Measurements from ENCODE around the gene ZNF516.
"Not testable (repeated sequence)": the region's sequence is repeated elsewhere in the genome, so short reads cannot be mapped to it uniquely, and the experiment has no call there.

ZNF516 gene

DNA sequence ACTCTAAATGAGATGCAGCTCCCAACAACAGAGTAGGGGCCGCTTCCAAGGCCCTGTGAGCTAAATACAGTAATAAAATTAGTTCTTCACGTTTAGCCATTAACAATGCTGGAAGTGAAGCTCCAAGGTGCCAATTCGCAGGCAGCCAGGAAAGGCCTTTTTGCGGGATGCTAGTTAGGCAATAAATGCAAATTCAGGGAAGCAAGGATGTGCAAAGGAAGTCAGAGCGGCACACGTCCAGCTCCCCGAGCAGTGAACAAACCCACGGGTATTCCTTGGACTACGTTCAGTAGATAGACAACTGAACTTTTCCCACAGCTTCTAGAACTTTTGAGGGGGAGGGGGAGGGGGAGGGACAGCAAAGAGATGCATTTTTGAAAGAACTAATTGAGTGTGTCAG lies 6.9 kb downstream of the ZNF516 start:
- DNase-seq, result no peak

DNA sequence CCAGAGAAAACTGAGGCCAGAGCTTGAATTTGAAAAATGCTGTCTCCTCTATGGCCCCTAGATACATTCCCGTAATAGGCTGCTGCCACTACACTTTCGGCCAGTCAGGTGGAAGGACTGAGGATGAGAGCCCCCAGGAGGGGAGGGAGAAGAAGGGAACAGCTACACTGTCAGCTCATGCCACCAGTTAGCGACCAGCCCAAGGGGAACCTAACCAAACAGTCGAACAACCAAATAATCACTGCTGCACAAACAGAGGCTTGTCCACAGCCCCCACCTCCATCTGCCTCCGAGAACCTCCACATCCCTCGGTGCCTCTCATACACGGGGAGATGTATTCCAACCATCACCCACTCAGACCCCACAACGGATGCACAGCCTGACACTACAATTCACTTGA lies 7.3 kb downstream of the ZNF516 start:
- DNase-seq, result no peak

DNA sequence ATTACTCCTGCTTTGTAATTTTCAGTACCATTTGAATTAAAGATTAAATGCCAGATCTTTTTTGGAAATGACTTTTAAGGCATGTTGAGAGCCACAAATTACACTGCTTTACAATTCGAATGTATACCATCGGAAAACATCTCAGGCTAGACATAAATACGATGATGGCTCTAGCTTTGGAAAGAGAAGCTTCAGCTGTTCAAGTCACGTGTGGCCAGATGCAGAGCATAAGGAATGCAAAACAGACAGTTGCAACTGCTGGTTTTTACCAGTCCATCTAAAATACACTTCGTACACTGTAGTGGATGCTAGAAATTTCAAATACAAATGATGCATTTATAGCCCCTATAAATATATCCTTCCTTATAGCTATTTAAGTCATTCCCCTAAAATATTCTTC lies 8.0 kb downstream of the ZNF516 start:
- no peak for DNase-seq

DNA sequence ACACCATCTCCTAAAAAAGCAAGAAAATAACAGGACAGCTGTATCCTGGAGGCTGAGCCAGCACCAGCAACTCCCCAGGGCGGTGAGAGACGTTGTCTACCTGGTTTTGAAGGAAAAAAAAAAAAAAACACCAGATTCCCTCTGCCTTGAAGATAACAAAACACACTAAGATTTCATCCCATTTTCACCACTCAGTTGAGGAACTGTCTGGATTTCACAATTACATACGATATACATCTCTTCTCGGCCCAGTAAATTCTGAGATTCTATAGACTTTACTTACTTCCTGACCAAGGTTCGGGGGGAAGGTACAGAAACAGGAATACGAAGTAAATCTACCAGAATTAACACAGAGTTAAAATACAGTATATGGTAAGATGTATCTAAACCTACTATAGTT lies 8.5 kb downstream of the ZNF516 start:
- no peak for DNase-seq

DNA sequence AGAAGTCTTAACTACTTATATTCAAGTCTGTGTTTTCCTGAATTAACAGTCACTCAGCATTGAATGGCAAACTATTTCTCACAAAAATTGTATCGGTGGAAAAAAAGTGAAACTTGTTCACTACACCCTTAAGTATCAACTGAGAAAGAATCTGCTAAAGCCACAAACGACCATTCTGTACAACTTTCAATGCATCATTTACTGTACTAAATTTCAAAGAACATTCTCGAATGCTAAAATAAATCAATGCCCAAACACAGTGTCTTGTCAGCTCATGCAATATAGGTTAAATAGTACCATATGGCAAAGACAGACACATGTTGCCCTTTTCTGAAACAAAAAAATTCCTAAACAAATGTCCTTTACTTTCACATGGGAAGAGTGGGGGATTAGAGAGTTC lies 9.0 kb downstream of the ZNF516 start:
- no peak for DNase-seq

DNA sequence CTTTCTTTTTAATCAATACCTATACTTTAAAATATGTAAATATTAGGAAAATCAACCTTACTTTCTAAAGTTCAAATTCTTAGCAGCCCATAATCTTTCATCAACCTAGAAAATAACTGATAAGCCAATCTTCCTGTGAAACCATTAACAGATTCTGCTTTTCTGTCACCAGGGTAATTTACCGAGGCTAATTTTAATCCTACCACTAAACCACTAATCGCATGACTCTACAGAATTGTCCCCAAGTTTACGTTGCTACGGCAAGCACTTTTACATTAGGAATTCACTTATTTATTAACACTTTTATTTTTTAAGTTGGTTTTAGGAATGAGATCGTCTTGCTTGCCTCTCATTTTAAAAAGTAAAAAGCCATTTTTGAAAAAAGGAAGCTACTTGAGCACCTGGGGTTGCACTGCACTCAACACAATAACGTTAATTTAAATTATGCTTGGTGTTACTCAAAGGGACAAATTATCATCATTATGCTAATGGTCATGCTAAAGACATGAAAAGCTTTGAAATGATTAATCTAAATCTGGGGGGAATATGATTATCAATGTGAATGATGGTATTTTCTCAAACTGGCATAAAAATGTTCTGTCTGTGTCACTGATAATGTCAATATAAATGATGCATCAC lies 10.2 kb downstream of the ZNF516 start:
- no peak for DNase-seq

DNA sequence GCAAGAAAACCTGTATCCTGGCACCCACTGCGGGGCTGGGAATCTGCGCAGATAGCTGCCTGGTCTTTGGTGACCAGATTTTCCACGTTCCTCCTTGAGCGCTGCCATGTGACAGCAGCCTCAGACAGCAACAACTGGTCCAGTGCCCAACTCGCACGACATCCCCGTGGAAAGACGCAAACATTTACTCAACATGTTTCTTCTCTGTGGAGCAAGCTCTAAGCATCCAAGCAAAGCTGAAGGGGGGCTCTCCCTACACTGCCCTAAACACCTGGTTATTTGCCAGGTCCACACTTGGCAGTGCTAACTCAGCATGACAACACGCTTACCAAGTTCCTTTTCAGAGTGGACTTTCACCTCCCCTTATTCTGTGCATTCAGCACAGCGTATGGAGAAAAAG lies 11.3 kb downstream of the ZNF516 start:
- DNase-seq, result no peak

DNA sequence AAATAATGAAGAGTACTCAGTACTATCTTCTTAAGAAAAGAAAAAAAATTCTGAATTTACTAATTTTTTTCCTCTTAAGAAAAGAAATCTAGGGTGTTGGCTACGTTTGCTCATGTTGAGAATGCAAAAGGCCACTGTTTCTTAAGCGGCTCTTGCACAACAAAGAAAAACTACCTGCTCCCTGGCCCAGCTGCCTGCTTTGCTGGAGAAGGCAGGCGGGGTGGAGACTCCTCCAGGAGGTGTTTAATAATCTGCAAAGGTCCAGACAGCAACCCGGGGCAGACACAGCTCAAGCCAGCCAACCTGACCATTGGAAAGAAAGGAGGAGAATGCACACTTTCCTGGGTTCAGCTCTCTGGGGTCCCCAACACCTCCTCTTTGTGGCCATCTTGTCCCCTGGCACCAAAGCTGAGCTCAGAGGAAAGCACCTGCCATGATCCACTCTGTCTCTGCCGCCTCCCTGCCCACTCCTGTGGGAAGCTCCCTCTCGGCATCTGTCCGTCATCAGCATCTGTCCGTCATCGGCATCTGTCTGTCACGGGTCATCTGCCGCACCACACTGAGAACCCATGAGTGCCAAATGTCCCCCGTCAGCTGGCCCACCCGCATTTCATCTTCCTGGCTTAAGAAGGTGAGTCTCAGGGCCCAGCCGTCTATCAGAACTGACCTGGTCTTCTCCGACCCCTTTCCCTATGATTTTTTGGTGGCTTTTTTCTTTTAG lies 11.9 kb downstream of the ZNF516 start:
- no peak for DNase-seq

DNA sequence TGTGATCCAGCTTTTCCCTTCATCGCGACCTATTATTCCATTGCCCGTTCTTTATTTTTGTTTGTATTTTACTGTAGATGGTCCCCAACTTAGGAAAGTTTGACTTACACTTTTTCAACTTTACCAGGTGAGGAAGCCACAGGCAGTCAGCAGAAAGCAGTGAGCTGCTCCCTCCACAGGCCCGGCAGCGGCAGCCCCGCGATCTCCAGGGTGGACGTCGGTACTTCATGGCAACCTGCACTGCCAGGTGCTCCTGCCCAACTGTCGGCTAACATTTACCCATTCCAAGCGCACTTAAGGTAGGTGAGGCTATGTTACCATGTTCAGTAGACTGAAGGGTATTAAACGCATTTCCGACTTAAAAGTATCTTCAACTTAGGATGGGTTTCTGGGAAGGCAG lies 12.8 kb downstream of the ZNF516 start:
- no peak for DNase-seq

DNA sequence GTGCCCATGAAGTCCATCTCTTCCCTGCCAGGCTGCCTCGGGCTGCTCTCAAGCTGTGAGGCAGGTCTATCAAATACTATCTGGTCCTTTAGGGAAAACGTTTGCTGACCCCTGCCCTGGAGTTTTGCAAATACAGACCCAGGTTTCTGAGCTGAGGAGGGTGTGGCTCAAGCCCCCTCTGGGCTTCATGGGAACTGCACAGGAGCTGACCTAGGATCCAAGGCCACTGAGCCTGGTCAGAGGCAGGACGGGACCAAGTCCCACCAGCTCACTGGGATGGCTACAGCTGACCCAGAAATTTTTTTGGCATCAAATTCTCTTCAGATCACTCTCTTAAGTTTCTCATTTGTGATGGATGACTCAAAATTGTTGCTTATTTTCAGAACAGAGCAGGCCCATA lies 14.1 kb downstream of the ZNF516 start:
- DNase-seq, result no peak

DNA sequence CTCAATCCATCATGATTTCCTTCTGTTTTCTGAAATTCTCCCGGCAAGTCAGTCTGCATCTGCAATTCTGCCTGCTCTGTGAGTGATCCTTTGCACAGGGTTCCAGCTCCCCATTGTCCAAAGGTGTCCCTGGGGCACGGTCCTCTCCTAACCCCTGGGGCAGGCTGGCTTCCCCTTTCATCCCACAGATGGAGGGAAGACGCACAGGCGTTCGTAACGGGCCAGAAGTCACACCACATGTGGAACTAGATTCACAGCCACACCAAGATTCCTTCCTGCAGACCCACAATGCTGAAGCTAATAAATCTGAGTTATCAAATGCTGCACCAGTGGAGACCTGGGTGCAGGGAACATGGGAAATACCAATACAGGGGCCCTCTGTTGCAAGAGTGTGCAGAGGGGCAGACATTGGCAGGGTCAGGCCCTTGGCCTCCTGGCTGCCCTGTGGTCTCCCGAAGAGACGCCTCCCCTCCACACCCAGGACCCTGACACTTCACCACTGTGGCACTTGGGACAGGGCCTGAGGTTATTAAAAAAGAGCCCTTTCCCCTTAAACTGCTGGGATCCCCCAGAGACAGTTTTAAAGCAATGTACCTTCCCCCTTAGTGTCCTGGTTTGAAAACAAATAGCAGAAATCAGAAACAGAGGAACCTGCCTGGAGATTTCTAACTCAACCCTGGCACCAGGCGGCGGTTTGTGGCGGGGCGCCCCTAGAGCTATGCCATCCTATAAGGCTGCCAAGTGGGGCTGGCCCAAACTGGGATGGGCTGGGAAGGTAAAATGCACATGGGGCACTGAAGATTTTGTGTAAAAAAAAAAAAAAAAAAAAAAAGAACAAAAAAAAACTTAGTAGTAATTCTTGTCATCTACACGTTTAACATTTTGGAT lies 15.4 kb downstream of the ZNF516 start:
- DNase-seq, result no peak

DNA sequence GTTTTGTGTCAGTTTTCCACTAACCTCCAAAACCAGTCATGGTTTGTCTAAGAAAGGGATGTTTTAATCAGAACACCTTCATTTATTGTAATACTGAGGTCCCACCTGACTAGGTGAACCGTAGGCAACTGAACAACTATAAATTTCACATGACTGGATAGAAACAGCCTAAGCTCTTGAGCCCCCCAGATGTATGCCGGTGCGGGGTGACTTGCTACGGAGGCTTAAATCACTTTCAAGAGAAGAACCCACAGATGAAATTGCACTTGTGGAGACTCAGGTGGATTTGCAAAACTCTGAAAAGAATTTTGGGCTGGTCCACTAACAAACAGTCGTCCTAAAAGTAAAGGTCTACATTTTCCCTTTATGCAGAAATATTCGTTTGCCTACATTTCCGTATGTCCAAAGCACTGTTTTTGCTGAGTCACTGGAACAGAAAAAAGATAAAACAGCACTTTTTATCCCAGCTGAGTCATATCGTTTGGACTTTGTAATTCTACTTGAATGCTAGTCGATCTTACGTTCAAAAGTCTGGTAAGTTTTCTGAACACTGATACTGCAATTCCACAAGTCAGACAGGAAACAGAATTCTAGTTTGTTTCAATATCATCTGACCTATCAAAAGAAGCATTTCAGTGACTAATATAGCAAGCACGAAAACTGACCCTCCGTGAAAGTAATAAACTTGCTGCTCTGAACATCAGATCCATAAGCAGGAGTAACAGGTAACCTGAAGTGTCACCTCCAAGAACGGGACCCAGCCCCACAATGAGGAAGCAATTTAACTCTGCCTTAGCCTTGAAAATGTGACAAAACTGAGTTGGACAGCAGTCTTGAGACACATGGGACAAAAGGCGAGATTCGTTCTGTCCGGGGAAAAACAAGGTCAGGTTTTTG lies 18.1 kb downstream of the ZNF516 start:
- DNase-seq, result no peak

DNA sequence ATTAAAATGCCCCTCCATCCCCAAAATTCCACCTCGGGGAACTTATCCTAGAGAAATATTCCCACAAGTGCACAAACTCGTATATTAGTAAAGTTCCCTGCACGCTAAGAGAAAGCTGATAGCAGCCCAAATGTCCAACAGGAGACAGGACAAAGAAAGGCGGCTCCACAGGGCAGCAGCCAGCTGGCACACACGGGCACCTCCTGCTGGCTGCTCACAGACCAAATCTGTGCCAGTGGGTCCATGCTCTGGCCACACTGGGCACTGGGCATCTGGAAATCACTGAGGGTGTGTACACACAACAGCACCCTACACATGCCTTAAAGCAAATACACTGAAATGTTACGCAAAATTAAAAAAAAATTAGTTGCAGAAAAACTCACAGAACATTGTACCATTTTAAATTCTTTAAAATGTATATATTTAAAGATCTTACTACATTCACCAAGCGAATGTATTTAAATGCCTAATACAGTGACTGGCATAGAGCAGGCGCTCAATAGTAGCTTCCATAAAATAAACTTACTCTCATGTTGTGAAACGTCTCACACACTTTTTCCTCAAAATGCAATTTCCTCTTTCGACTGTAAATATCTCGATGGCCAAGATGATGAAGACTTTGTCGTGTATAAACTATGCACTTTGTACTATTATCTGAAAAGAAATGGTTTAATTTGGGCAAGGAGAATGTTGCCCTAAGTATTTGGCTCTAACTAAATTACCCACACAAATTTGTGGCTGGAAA lies 19.4 kb downstream of the ZNF516 start:
- no peak for DNase-seq

DNA sequence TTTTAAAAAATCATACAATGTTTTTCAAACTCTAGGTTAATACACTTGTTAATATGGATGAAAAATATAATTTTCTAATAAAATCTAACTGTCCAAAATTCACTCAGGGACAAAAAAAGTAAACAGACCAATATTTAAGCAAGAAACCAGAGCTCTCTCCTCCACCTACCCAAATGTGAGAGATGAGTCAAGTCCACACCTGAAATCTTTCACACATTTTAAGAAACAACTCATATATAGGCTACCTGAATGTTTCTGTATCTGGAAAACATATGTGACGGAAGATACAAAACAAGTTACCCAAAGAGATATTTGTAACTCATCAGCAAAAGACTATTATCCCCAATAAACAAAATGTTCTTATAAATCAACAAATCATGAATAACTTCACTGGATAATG lies 20.2 kb downstream of the ZNF516 start:
- DNase-seq, result no peak

DNA sequence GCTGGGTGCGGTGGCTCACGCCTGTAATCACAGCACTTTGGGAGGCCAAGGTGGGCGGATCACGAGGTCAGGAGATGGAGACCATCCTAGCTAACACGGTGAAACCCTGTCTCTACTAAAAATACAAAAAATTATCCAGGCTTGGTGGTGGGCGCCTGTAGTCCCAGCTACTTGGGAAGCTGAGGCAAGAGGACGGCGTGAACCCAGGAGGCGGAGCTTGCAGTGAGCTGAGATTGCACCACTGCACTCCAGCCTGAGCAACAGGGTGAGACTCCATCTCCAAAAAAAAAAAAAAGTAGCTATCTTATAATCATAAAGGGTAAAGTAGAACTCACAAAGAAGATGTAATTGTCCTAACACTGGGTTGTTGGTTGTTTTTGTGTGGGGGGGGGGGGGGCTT lies 21.5 kb downstream of the ZNF516 start:
- not testable (repeated sequence) for DNase-seq

DNA sequence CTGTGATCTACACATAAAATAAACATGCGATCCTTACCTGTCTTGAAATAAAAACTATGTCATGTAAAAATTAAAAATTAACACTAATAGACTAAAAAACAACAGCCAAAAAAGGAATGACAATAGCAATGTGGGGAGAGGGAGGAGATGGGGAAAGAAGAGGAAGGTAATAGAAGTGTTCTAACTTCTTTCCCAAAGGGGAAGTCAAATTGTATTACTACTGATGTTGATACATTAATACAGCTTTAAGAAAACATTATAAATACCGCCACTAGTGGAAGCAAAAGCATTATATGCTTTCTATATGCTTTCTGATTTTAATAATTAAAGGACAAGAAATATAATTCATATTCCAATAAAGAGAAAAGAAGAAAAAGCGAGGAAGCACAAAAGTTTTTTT lies 22.2 kb downstream of the ZNF516 start:
- no peak for DNase-seq

DNA sequence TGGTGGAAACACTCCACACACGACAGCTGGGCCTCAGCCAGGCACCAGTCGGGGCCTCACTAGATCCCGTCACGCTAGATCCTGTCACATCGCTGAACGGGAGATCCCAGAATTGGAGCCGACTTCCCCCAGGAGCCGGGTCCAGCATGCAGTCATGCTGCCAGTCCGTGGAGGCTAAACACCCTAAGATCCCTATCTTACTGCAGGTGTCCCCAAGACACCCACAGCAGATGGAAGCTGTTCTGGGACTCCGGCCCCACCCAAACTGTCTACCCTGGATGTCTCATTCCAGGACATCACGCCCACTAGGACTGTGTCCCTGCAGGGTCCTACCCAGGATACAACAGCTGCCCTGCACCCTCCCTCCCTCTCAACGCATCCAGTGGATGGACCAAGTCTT lies 23.4 kb downstream of the ZNF516 start:
- DNase-seq, result no peak

DNA sequence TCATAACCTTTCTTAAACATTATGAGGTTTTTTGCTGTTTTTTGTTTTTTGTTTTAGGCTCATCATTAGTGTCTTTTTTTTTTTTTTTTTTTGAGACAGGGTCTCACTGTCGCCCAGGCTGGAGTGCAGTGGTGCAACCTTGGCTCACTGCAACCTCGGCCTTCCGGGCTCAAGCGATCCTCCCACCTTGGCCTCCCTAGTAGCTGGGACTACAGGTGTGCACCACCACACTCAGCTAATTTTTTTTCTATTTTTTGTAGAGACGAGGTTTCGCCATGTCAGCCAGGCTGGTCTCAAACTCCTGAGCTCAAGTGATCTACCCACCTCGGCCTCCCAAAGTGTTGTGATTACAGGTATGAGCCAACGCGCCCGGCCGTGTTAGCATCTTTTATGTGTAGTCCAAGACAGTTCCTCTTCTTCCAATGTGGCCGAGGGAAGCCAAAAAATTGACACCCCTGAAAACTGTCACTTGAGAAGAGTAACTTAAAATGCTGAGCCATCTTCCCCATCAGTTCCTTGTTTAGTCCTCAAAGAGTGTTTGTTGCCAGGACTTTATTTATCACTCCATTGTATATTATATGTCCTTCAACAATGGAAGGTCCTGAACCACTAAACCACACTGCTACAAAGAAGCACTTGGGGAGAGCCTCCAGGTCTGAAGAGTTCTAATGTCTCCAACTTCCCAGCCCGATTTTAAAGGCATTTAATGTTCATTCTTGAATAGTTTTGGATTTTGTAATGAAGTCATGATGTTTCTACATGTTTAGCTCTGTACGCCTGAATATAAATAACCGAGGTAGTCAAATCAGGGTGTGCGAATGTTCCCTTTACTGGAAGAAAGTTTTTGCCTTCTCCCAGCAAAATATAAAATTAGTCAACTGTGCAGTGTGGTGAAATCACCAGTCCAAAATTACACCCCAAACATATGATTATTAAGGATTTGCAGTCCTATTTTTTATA lies 26.4 kb downstream of the ZNF516 start:
- no peak for DNase-seq

DNA sequence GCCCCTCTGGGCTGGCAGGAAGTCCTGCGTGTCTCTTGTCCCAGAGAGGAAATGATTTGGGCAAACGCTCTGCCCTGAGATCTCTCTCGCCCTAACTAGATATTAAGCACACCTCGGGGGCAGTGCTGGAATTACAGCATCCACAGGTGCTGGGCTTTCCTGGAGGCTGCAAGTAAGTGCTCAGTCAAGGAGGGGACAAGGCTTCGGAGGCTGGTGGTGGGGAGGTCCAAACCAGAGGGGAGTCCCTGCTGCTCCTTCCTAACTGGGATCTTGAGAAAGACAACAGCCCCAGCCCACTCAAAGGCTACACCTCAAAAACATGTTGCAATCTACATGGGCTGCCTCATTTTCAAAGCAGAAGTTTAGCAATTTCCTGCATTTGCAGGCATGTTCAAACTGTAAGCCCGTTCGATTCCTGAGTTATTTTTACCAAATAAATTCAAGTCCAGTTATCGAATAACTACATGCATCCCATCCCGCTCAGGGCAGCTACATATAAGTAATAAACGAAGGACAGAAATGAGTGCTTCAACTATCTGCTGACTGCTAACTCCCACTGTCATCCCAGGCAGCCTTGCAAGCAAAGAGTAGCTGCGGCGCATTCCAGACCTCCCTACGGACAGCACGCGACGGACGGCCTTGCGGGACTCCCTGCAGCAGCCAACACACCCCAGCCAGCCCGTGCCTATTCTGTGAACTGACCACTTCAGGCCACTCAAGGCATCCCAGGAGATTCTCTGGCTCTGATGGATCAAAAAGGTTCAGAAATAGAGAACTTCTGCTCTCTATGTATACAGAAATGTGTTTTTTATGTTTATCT lies 27.5 kb downstream of the ZNF516 start:
- DNase-seq, result no peak

DNA sequence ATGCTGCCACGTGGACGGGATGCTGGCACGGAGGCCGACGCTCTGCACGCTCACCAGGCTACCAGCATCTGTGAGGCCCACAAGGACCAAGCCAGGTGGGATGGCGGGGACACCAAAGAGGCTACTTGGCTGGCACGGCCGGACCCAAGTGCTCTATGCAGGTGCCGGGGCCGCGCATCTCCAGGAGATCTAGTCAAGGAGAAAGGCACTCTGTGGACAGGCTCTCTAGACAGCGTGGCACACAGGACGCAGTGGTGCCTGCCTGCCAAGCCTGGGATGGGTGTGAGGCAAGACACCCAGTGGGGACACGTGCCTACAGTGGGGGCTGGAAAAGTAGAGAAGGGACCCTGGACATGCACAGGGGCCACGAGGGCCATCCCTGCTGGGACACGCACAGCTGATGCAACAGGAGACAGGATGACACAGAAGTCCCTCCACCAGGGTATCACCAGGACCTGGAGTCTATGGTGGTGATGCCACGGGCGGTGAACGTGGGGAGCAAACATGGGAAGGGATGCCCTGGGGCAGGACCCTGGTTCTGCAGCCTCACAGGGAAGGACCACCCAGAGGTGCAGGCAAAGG lies 28.5 kb downstream of the ZNF516 start:
- DNase-seq, result no peak

Measured in stimulated activated CD4-positive, alpha-beta T cell treated with anti-CD3 and anti-CD28 coated beads, Interleukin-4, amount 100 ng/mL, for 1 hour (primary cell).